NB4 (cell line): ENCODE measurements around the gene PDE7B.

ENCODE experiments used
- MYC ChIP-seq: IDR thresholded peaks from 2 replicates; pipeline ENCODE4 v1.6.1; 2011; ENCODE audit warnings: low read depth, low read length
- POLR2A ChIP-seq: IDR thresholded peaks from 2 replicates; pipeline ENCODE4 v1.6.1; 2011; ENCODE audit warnings: mild to moderate bottlenecking; ENCODE audit not compliant: insufficient read length; ENCODE audit errors: extremely low read depth
- TF ChIP-seq, protein P1 (sequence below): IDR thresholded peaks from one replicate; pipeline ENCODE4 v1.5.1; 2012; ENCODE audit warnings: low read depth, low read length

DNA sequence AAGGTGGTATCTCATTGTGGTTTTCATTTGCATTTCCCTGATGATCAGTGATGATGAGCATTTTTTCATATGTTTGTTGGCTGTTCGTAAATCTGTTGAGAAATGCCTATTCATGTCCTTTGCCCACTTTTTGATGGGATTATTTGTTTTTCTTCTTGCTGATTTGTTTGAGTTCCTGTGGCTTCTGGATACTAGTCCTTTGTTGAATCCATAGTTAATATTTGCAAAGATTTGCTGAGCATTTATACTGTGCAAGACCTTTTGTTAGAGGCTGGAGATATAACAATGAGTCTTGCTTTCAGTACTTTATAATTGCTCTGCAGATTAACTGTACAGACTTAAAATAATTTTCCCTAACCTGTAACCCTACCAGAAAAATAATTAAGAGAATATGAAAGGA, 35.6 kb downstream of the PDE7B start:
- TF ChIP-seq, protein P1, sequence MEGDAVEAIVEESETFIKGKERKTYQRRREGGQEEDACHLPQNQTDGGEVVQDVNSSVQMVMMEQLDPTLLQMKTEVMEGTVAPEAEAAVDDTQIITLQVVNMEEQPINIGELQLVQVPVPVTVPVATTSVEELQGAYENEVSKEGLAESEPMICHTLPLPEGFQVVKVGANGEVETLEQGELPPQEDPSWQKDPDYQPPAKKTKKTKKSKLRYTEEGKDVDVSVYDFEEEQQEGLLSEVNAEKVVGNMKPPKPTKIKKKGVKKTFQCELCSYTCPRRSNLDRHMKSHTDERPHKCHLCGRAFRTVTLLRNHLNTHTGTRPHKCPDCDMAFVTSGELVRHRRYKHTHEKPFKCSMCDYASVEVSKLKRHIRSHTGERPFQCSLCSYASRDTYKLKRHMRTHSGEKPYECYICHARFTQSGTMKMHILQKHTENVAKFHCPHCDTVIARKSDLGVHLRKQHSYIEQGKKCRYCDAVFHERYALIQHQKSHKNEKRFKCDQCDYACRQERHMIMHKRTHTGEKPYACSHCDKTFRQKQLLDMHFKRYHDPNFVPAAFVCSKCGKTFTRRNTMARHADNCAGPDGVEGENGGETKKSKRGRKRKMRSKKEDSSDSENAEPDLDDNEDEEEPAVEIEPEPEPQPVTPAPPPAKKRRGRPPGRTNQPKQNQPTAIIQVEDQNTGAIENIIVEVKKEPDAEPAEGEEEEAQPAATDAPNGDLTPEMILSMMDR = no peak
- TF ChIP-seq POLR2A (no peak), MYC (no peak)
